Neural crest cell (in vitro differentiated cells): Measurements from ENCODE around the gene CYP2U1. TPM values are rescaled to one million over a fixed set of nuclear protein-coding genes. Genes with fewer than 3 reads are reported as not detected.

Source experiments
- DNase-seq: peaks from one replicate; pipeline ENCODE4 v3.0.0; 2021; ENCODE audit warnings: low read depth, mixed read lengths, low spot score
- H3K27ac Mint-ChIP-seq: one replicate; pipeline ENCODE4 v1.8.0; 2021; ENCODE audit warnings: mild to moderate bottlenecking, mixed read lengths; ENCODE audit not compliant: unreplicated experiment
- H3K27me3 Mint-ChIP-seq: 2 replicates; pipeline ENCODE4 v1.8.0; 2021; ENCODE audit warnings: low read depth, mild to moderate bottlenecking, mixed read lengths
- H3K36me3 Mint-ChIP-seq: 2 replicates; pipeline ENCODE4 v1.8.0; 2021; ENCODE audit warnings: low read depth, mild to moderate bottlenecking, mixed read lengths
- H3K4me1 Mint-ChIP-seq: 2 replicates; pipeline ENCODE4 v1.8.0; 2021; ENCODE audit warnings: mixed read lengths
- H3K4me3 Mint-ChIP-seq: one replicate; pipeline ENCODE4 v1.8.0; 2021; ENCODE audit warnings: mild to moderate bottlenecking, mixed read lengths
- H3K9me3 Mint-ChIP-seq: 2 replicates; pipeline ENCODE4 v1.8.0; 2021; ENCODE audit warnings: mixed read lengths
- CTCF ChIP-seq: fragments of 200-600 bp; sonication (generic); conservative IDR thresholded peaks from 2 replicates; pipeline ENCODE4 v1.5.0; 2021; ENCODE audit warnings: antibody characterized with exemption, mild to moderate bottlenecking
- long read RNA-seq: library from polyadenylated mRNA; unstranded; transcript quantifications from one replicate; pipeline ENCODE4 v2.0.0, GENCODE V29; 2020
- total RNA-seq: library from RNA; stranded (reverse); gene quantifications from 2 replicates; pipeline ENCODE4 v1.2.1, GENCODE V29; 2021

Gene CYP2U1
- 7.6 and 8.4 TPM in 2 replicates for total RNA-seq
- long read RNA-seq, partial matches to known transcripts, result 0 of 5 reads
- long read RNA-seq, other reads (novel, unspliced or antisense), result 5 of 5 reads

- no peaks in the 10 kb centered on the region for H3K9me3 Mint-ChIP-seq
- peaks cover 6% of the 10 kb centered on the region for H3K27me3 Mint-ChIP-seq
- H3K27ac Mint-ChIP-seq, result no peak within 1 kb of the TSS
- peak; percentile 78 for DNase-seq
- H3K36me3 Mint-ChIP-seq, result peaks cover 3% of the 10 kb centered on the region
- peak within 1 kb of the TSS; percentile 89 for H3K4me3 Mint-ChIP-seq
- no peak for TF ChIP-seq CTCF
- peaks cover 19% of the 10 kb centered on the region for H3K4me1 Mint-ChIP-seq
Measured at GRCh38 chr4:107930821-107931774, at the start of gene CYP2U1. Gene CYP2U1, plus strand, starts transcription at chr4:107931549. Its CDS starts 95 bp downstream, at chr4:107931644.

- DNase-seq, result no peak
- Mint-ChIP-seq H3K9me3 (peaks cover 11% of the 10 kb centered on the region), H3K27me3 (no peaks in the 10 kb centered on the region), H3K27ac (no peak overlapping the region), H3K36me3 (peaks cover 3% of the 10 kb centered on the region), H3K4me1 (no peaks in the 10 kb centered on the region), H3K4me3 (no peak overlapping the region)
- TF ChIP-seq CTCF, result no peak
Measured at GRCh38 chr4:107885865-107886264, 45.5 kb upstream of the CYP2U1 start.

- no peak overlapping the region for H3K4me3 Mint-ChIP-seq
- peak; percentile 5 for DNase-seq
- no peak overlapping the region for H3K27ac Mint-ChIP-seq
- H3K4me1 Mint-ChIP-seq, result no peaks in the 10 kb centered on the region
- peaks cover 12% of the 10 kb centered on the region for H3K9me3 Mint-ChIP-seq
- no peaks in the 10 kb centered on the region for H3K27me3 Mint-ChIP-seq
- peaks cover 8% of the 10 kb centered on the region for H3K36me3 Mint-ChIP-seq
- TF ChIP-seq CTCF, result no peak
Measured at GRCh38 chr4:107888237-107888636, 43.1 kb upstream of the CYP2U1 start.

GRCh38 chr4:107890779-107891178 is 40.6 kb upstream of the CYP2U1 start:
- H3K27me3 Mint-ChIP-seq, result no peaks in the 10 kb centered on the region
- no peaks in the 10 kb centered on the region for H3K4me1 Mint-ChIP-seq
- H3K36me3 Mint-ChIP-seq, result peaks cover 8% of the 10 kb centered on the region
- H3K4me3 Mint-ChIP-seq, result no peak overlapping the region
- H3K9me3 Mint-ChIP-seq, result peaks cover 3% of the 10 kb centered on the region
- no peak for DNase-seq
- no peak for TF ChIP-seq CTCF
- no peak overlapping the region for H3K27ac Mint-ChIP-seq

- H3K36me3 Mint-ChIP-seq, result peaks cover 8% of the 10 kb centered on the region
- no peak for DNase-seq
- no peaks in the 10 kb centered on the region for H3K27me3 Mint-ChIP-seq
- no peak for TF ChIP-seq CTCF
- H3K4me3 Mint-ChIP-seq, result no peak overlapping the region
- H3K27ac Mint-ChIP-seq, result no peak overlapping the region
- no peaks in the 10 kb centered on the region for H3K4me1 Mint-ChIP-seq
- H3K9me3 Mint-ChIP-seq, result peaks cover 3% of the 10 kb centered on the region
Measured at GRCh38 chr4:107891299-107891698, 40.0 kb upstream of the CYP2U1 start.
